ENCODE results near the gene LIMS2.

Gene LIMS2

DNA sequence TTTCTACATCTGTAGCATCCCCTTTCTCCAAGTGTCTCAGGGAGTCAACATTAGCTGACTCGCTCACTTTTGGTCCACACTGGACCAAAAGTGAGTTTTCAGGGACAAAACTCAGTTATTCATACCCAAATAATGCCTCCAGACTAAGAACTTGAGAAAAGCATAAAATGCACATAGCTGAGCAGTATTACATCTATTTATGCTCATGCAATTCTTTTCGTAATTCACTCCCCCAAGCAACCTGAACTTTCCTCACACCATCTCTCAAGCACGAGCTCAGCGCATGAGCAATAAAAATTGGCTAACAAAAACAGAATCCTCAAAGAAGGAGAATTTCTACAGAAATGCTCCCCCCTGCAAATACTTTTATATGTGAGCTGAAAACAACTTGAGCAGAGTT is 42.9 kb upstream of the LIMS2 start:
- no peak for DNase-seq (ENCODE audit: low read depth in 2 of 2)
- H3K4me3 ChIP-seq (replicated peaks in 1 of 2; ENCODE audit: low read depth in 2 of 2, low read length in 2 of 2): no peak overlapping the region
- TF ChIP-seq, protein P1, sequence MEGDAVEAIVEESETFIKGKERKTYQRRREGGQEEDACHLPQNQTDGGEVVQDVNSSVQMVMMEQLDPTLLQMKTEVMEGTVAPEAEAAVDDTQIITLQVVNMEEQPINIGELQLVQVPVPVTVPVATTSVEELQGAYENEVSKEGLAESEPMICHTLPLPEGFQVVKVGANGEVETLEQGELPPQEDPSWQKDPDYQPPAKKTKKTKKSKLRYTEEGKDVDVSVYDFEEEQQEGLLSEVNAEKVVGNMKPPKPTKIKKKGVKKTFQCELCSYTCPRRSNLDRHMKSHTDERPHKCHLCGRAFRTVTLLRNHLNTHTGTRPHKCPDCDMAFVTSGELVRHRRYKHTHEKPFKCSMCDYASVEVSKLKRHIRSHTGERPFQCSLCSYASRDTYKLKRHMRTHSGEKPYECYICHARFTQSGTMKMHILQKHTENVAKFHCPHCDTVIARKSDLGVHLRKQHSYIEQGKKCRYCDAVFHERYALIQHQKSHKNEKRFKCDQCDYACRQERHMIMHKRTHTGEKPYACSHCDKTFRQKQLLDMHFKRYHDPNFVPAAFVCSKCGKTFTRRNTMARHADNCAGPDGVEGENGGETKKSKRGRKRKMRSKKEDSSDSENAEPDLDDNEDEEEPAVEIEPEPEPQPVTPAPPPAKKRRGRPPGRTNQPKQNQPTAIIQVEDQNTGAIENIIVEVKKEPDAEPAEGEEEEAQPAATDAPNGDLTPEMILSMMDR (IDR thresholded peaks at IDR 0.05; ENCODE audit: low read depth, low read length): no peak

- no peak overlapping the region for H3K4me3 ChIP-seq (replicated peaks in 1 of 2; ENCODE audit: low read depth in 2 of 2, low read length in 2 of 2)
- TF ChIP-seq, protein P1 (IDR thresholded peaks at IDR 0.05; ENCODE audit: low read depth, low read length): no peak
- no peak for DNase-seq (ENCODE audit: low read depth in 2 of 2)
These were observed 40.6 kb upstream of the LIMS2 start for GRCh38 chr2:127715778-127716449.

GRCh38 chr2:127713562-127713961 is 38.2 kb upstream of the LIMS2 start:
- H3K4me3 ChIP-seq (replicated peaks in 1 of 2; ENCODE audit: low read depth in 2 of 2, low read length in 2 of 2): no peak overlapping the region
- TF ChIP-seq, protein P1 (IDR thresholded peaks at IDR 0.05; ENCODE audit: low read depth, low read length): no peak
- DNase-seq (ENCODE audit: low read depth in 2 of 2): no peak

DNA sequence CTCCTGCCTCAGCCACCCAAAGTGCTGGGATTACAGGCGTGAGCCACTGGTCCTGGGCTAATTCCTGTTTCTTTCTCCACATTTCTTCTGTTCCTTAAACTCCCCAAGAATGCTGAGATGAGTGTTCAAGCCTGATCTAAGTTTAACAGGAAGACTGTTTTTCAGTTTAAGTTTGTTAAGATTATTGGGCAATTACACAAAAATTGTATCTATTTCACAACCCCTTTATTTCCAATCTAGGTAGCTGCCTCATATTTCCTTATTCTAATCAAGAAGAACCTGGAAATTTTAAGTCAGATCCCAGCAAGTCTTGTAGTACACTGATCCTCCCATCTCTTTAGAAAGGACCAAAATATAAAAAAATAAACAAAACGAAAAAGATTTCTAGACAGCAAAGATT is 37.7 kb upstream of the LIMS2 start:
- no peak overlapping the region for H3K4me3 ChIP-seq (replicated peaks in 1 of 2; ENCODE audit: low read depth in 2 of 2, low read length in 2 of 2)
- DNase-seq (ENCODE audit: low read depth in 2 of 2): no peak
- TF ChIP-seq, protein P1 (IDR thresholded peaks at IDR 0.05; ENCODE audit: low read depth, low read length): no peak

- TF ChIP-seq, protein P1 (IDR thresholded peaks at IDR 0.05; ENCODE audit: low read depth, low read length): no peak
These were observed 34.0 kb upstream of the LIMS2 start for GRCh38 chr2:127709336-127709735.

GRCh38 chr2:127707890-127708648 is 32.7 kb upstream of the LIMS2 start:
- DNase-seq (ENCODE audit: low read depth in 2 of 2): peak in 1 of 2 donors; percentile 82
- TF ChIP-seq, protein P1 (IDR thresholded peaks at IDR 0.05; ENCODE audit: low read depth, low read length): no peak
- H3K4me3 ChIP-seq (replicated peaks in 1 of 2; ENCODE audit: low read depth in 2 of 2, low read length in 2 of 2): no peak overlapping the region

More at GRCh38 chr2:127709336-127709735, 34.0 kb upstream of the LIMS2 start:
- H3K4me3 ChIP-seq (replicated peaks in 1 of 2; ENCODE audit: low read depth in 2 of 2, low read length in 2 of 2): no peak overlapping the region
- DNase-seq (ENCODE audit: low read depth in 2 of 2): no peak
